ENCODE measurements around the gene SF3A1. TPM values are rescaled to one million over a fixed set of nuclear protein-coding genes. Genes with fewer than 3 reads are reported as not detected.

The SF3A1 gene
- total and polyA plus RNA-seq, 9 of the 15 experiments (the other 6 are each of a cell fraction or from before 2014, with no cell fraction given), result 6.7 to 228 (median 13.0) TPM

- TF ChIP-seq ZNF224 (CRISPR knock-in tag; IDR thresholded peaks at IDR 0.05), result no peak
- TF ChIP-seq, protein P1, sequence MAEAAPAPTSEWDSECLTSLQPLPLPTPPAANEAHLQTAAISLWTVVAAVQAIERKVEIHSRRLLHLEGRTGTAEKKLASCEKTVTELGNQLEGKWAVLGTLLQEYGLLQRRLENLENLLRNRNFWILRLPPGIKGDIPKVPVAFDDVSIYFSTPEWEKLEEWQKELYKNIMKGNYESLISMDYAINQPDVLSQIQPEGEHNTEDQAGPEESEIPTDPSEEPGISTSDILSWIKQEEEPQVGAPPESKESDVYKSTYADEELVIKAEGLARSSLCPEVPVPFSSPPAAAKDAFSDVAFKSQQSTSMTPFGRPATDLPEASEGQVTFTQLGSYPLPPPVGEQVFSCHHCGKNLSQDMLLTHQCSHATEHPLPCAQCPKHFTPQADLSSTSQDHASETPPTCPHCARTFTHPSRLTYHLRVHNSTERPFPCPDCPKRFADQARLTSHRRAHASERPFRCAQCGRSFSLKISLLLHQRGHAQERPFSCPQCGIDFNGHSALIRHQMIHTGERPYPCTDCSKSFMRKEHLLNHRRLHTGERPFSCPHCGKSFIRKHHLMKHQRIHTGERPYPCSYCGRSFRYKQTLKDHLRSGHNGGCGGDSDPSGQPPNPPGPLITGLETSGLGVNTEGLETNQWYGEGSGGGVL (CRISPR knock-in tag; IDR thresholded peaks at IDR 0.05), result no peak
- no peak for TF ChIP-seq GABPB2 (CRISPR knock-in tag; conservative IDR thresholded peaks at IDR 0.05)
- no peak for TF ChIP-seq FIP1L1 (IDR thresholded peaks at IDR 0.05; ENCODE audit: low read depth, low read length, poor library complexity, severe bottlenecking)
- no peak for TF ChIP-seq ILF3 (IDR thresholded peaks at IDR 0.05; ENCODE audit: borderline replicate concordance)
- TF ChIP-seq FOXA3 (CRISPR knock-in tag; conservative IDR thresholded peaks at IDR 0.05 in 1 of 2, IDR thresholded peaks at IDR 0.05 in 1 of 2), result no peak
- TF ChIP-seq BRF2 (IDR thresholded peaks at IDR 0.05; ENCODE audit: borderline replicate concordance, insufficient read depth, insufficient read length), result no peak
- no peak for TF ChIP-seq BRF1 (IDR thresholded peaks at IDR 0.05; ENCODE audit: borderline replicate concordance, extremely low read depth, insufficient read length)
- TF ChIP-seq POLR2G (IDR thresholded peaks at IDR 0.05; ENCODE audit: low read depth, low read length), result no peak
Observed at GRCh38 chr22:30357236-30357570, 509 bp upstream of the SF3A1 start (continued).

All from K562 (cell line).